Nephron (organoid): ENCODE measurements around the gene DIDO1.

Source experiments
- H3K27ac Mint-ChIP-seq, 3 experiments: 2 replicates each; pipeline ENCODE4 v1.8.0; 2020; ENCODE audit warnings: mixed read lengths in 3 of 3, mild to moderate bottlenecking in 2 of 3, moderate library complexity in 1 of 3
- H3K27me3 Mint-ChIP-seq: 2 replicates; pipeline ENCODE4 v1.8.0; 2021; ENCODE audit warnings: low read depth, mild to moderate bottlenecking, moderate library complexity, mixed read lengths
- H3K36me3 Mint-ChIP-seq: 2 replicates; pipeline ENCODE4 v1.8.0; 2020; ENCODE audit warnings: low read depth, mixed read lengths
- H3K4me1 Mint-ChIP-seq: 2 replicates; pipeline ENCODE4 v1.8.0; 2020; ENCODE audit warnings: mixed read lengths
- H3K4me3 Mint-ChIP-seq, 3 experiments: 2 replicates each; pipeline ENCODE4 v1.8.0; 2020; ENCODE audit warnings: mild to moderate bottlenecking in 3 of 3, mixed read lengths in 3 of 3, moderate library complexity in 2 of 3
- H3K9me3 Mint-ChIP-seq: 2 replicates; pipeline ENCODE4 v1.8.0; 2020; ENCODE audit warnings: mixed read lengths
- CTCF ChIP-seq, 3 experiments: fragments of 200-600 bp; sonication (generic); IDR thresholded peaks; one replicate each; pipeline ENCODE4 v1.5.0; 2021; ENCODE audit warnings: antibody characterized with exemption in 3 of 3; ENCODE audit not compliant: unreplicated experiment in 3 of 3

DIDO1 gene

DNA sequence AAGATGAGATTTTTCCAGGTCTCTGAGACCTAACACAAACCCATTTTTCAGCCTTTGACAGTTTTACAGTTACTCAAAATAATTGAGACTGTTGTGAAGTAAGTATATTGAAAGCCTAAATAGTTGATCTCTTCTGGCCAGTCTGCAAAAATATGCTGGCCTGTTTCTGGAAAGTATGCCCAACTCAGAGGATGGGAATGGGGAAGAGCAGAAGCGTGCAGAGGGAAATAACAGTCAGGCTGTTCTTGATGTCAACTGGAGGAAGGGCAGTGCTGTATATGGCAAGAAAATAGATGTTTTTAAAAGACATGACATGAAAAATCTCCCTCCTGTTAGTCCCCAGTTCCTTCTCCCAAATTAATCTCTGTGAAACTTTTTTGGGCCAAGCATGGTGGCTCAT is 15.5 kb upstream of the DIDO1 start:
- no peak for TF ChIP-seq CTCF (IDR thresholded peaks at IDR 0.05; ENCODE audit: unreplicated experiment in 3 of 3)
- Mint-ChIP-seq H3K9me3 (no peaks in the 10 kb centered on the region), H3K4me1 (peaks cover 30% of the 10 kb centered on the region), H3K4me3 (peak overlapping the region in 1 of 3 experiments; percentile 60), H3K36me3 (peaks cover 52% of the 10 kb centered on the region), H3K27ac (no peak overlapping the region), H3K27me3 (no peaks in the 10 kb centered on the region)

DNA sequence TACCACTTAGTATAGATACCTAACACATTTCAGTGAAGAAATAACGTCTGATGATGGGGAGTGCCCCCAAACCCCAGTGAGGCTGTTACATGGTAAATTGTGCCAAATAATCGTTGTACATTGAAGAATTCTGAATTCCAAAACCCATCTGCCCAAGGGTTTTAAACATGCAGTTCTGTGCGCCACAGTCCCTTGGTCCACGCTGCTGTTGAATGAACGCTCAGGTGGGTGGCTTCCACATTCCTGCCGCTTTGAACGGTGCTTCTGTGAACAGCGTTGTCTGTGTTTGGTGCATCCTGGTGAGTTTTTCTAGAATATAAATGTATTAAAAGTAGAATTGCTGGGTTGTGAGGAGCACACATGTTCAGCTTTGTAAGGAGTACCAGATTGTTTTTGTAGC is 14.6 kb upstream of the DIDO1 start:
- H3K36me3 Mint-ChIP-seq, result peaks cover 42% of the 10 kb centered on the region
- no peak overlapping the region for H3K27ac Mint-ChIP-seq
- H3K27me3 Mint-ChIP-seq, result no peaks in the 10 kb centered on the region
- H3K4me1 Mint-ChIP-seq, result peaks cover 32% of the 10 kb centered on the region
- no peak for TF ChIP-seq CTCF (IDR thresholded peaks at IDR 0.05; ENCODE audit: unreplicated experiment in 3 of 3)
- peak overlapping the region; percentile 63 to 90 (median 64) for H3K4me3 Mint-ChIP-seq
- H3K9me3 Mint-ChIP-seq, result no peaks in the 10 kb centered on the region

GRCh38 chr20:62938105-62938888 is 12.0 kb upstream of the DIDO1 start, which contains the start of gene GID8:
Gene GID8 (plus strand): TSS chr20:62938147. CDS start chr20:62941503, 3,356 bp downstream.
- peak within 1 kb of the TSS; percentile 90 to 100 (median 98) for H3K4me3 Mint-ChIP-seq
- H3K27ac Mint-ChIP-seq, result peak within 1 kb of the TSS; percentile 97 to 99 (median 99)
- no peaks in the 10 kb centered on the region for H3K27me3 Mint-ChIP-seq
- peaks cover 32% of the 10 kb centered on the region for H3K4me1 Mint-ChIP-seq
- H3K9me3 Mint-ChIP-seq, result no peaks in the 10 kb centered on the region
- H3K36me3 Mint-ChIP-seq, result peaks cover 21% of the 10 kb centered on the region
- no peak for TF ChIP-seq CTCF (IDR thresholded peaks at IDR 0.05; ENCODE audit: unreplicated experiment in 3 of 3)

- no peak for TF ChIP-seq CTCF (IDR thresholded peaks at IDR 0.05; ENCODE audit: unreplicated experiment in 3 of 3)
- H3K27ac Mint-ChIP-seq, result peak overlapping the region; percentile 86 to 99 (median 99)
- peaks cover 16% of the 10 kb centered on the region for H3K36me3 Mint-ChIP-seq
- H3K4me1 Mint-ChIP-seq, result peaks cover 32% of the 10 kb centered on the region
- no peaks in the 10 kb centered on the region for H3K9me3 Mint-ChIP-seq
- no peaks in the 10 kb centered on the region for H3K27me3 Mint-ChIP-seq
- H3K4me3 Mint-ChIP-seq, result peak overlapping the region in 2 of 3 experiments; percentile 98 to 100
Observed at GRCh38 chr20:62937268-62938104, 11.2 kb upstream of the DIDO1 start.

DNA sequence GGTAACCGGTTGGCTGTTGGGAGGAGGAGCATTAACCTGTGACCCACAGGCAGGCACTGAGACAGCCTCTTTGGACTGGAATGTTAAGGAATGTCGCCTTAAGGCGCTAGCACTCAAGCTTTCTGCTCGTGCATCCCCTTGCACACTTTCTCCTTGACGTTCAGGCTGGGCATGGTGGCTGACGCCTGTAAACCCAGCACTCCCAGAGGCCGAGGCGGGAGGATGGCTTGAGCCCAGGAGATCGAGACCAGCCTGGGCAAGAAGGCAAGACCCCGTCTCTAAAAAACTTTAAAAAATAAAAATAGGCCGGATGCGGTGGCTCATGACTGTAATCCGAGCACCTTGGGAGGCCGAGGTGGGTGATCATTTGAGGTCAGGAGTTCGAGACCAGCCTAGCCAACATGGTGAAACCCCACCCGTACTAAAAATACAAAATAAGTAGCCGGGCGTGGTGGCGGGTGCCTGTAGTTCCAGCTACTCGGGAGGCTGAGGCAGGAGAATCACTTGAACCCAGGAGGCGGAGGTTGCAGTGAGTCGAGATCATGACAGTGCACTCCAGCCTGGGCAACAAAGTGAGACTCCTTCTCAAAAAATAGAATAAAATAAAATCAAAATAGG is 9.8 kb upstream of the DIDO1 start:
- Mint-ChIP-seq H3K4me3 (no peak overlapping the region), H3K36me3 (peaks cover 7% of the 10 kb centered on the region), H3K4me1 (peaks cover 28% of the 10 kb centered on the region), H3K9me3 (no peaks in the 10 kb centered on the region), H3K27ac (no peak overlapping the region), H3K27me3 (no peaks in the 10 kb centered on the region)
- no peak for TF ChIP-seq CTCF (IDR thresholded peaks at IDR 0.05; ENCODE audit: unreplicated experiment in 3 of 3)
